ENCODE measurements around the gene JUNB. TPM values are rescaled to one million over a fixed set of nuclear protein-coding genes. Genes with fewer than 3 reads are reported as not detected.
A peak's percentile ranks its signal among the peaks of the same experiment; 100 is the strongest.

Gene JUNB
- total and polyA plus RNA-seq, 9 donors: 17.8 to 157 (median 56.5) TPM

- no peaks in the 10 kb centered on the region for H3K9me3 ChIP-seq (replicated peaks; ENCODE audit: control insufficient read depth, low read depth, low read length)
- H3K4me1 ChIP-seq (ENCODE audit: control insufficient read depth, insufficient read depth, low read length): peaks cover 82% of the 10 kb centered on the region
- no peaks in the 10 kb centered on the region for H3K36me3 ChIP-seq (ENCODE audit: control insufficient read depth, insufficient read depth, low read length)
- under 1% methylated on average over 74 of the region's 88 CpGs for WGBS (ENCODE audit: insufficient coverage)
- H3K27ac ChIP-seq (ENCODE audit: low read length): peak overlapping the region; percentile 90
- H3K4me3 ChIP-seq (ENCODE audit: low read length): peak overlapping the region; percentile 56
- H3K27me3 ChIP-seq (ENCODE audit: control insufficient read depth, insufficient read depth, low read length): no peaks in the 10 kb centered on the region
- peak; percentile 94 for DNase-seq
Observed at GRCh38 chr19:12782424-12783290, 8.6 kb upstream of the JUNB start.

GRCh38 chr19:12783291-12783848, 7.9 kb upstream of the JUNB start:
- no peaks in the 10 kb centered on the region for H3K27me3 ChIP-seq (ENCODE audit: control insufficient read depth, insufficient read depth, low read length)
- H3K27ac ChIP-seq (ENCODE audit: low read length): peak overlapping the region; percentile 90
- WGBS (ENCODE audit: insufficient coverage): 20% methylated on average over 3 of the region's 16 CpGs
- H3K9me3 ChIP-seq (replicated peaks; ENCODE audit: control insufficient read depth, low read depth, low read length): no peaks in the 10 kb centered on the region
- H3K4me1 ChIP-seq (ENCODE audit: control insufficient read depth, insufficient read depth, low read length): peaks cover 81% of the 10 kb centered on the region
- peak overlapping the region; percentile 56 for H3K4me3 ChIP-seq (ENCODE audit: low read length)
- H3K36me3 ChIP-seq (ENCODE audit: control insufficient read depth, insufficient read depth, low read length): no peaks in the 10 kb centered on the region
- DNase-seq: no peak

GRCh38 chr19:12783849-12784393, 7.4 kb upstream of the JUNB start:
- no peaks in the 10 kb centered on the region for H3K9me3 ChIP-seq (replicated peaks; ENCODE audit: control insufficient read depth, low read depth, low read length)
- H3K27me3 ChIP-seq (ENCODE audit: control insufficient read depth, insufficient read depth, low read length): no peaks in the 10 kb centered on the region
- 7% methylated on average over 10 of the region's 19 CpGs for WGBS (ENCODE audit: insufficient coverage)
- H3K4me1 ChIP-seq (ENCODE audit: control insufficient read depth, insufficient read depth, low read length): peaks cover 81% of the 10 kb centered on the region
- DNase-seq: no peak
- H3K27ac ChIP-seq (ENCODE audit: low read length): peak overlapping the region; percentile 90
- H3K4me3 ChIP-seq (ENCODE audit: low read length): no peak overlapping the region
- H3K36me3 ChIP-seq (ENCODE audit: control insufficient read depth, insufficient read depth, low read length): no peaks in the 10 kb centered on the region

- no peak overlapping the region for H3K4me3 ChIP-seq (ENCODE audit: low read length)
- H3K9me3 ChIP-seq (replicated peaks; ENCODE audit: control insufficient read depth, low read depth, low read length): no peaks in the 10 kb centered on the region
- H3K4me1 ChIP-seq (ENCODE audit: control insufficient read depth, insufficient read depth, low read length): peaks cover 81% of the 10 kb centered on the region
- H3K27ac ChIP-seq (ENCODE audit: low read length): peak overlapping the region; percentile 90
- 60% methylated on average over 1 of the region's 10 CpGs for WGBS (ENCODE audit: insufficient coverage)
- no peak for DNase-seq
- H3K27me3 ChIP-seq (ENCODE audit: control insufficient read depth, insufficient read depth, low read length): no peaks in the 10 kb centered on the region
- no peaks in the 10 kb centered on the region for H3K36me3 ChIP-seq (ENCODE audit: control insufficient read depth, insufficient read depth, low read length)
Observed at GRCh38 chr19:12784394-12784870, 6.9 kb upstream of the JUNB start.

GRCh38 chr19:12784871-12785430, 6.3 kb upstream of the JUNB start:
- no peaks in the 10 kb centered on the region for H3K27me3 ChIP-seq (ENCODE audit: control insufficient read depth, insufficient read depth, low read length)
- no peaks in the 10 kb centered on the region for H3K9me3 ChIP-seq (replicated peaks; ENCODE audit: control insufficient read depth, low read depth, low read length)
- peaks cover 79% of the 10 kb centered on the region for H3K4me1 ChIP-seq (ENCODE audit: control insufficient read depth, insufficient read depth, low read length)
- H3K36me3 ChIP-seq (ENCODE audit: control insufficient read depth, insufficient read depth, low read length): no peaks in the 10 kb centered on the region
- peak overlapping the region; percentile 90 for H3K27ac ChIP-seq (ENCODE audit: low read length)
- H3K4me3 ChIP-seq (ENCODE audit: low read length): no peak overlapping the region
- WGBS (ENCODE audit: insufficient coverage): 29% methylated on average over 5 of the region's 5 CpGs
- DNase-seq: peak; percentile 71

- Histone ChIP-seq H3K27ac (ENCODE audit: low read length) (peak overlapping the region; percentile 90), H3K4me3 (ENCODE audit: low read length) (no peak overlapping the region), H3K27me3 (ENCODE audit: control insufficient read depth, insufficient read depth, low read length) (no peaks in the 10 kb centered on the region), H3K4me1 (ENCODE audit: control insufficient read depth, insufficient read depth, low read length) (peaks cover 82% of the 10 kb centered on the region), H3K9me3 (replicated peaks; ENCODE audit: control insufficient read depth, low read depth, low read length) (no peaks in the 10 kb centered on the region), H3K36me3 (ENCODE audit: control insufficient read depth, insufficient read depth, low read length) (no peaks in the 10 kb centered on the region)
- 62% methylated on average over 4 of the region's 4 CpGs for WGBS (ENCODE audit: insufficient coverage)
- no peak for DNase-seq
Observed at GRCh38 chr19:12785431-12786031, 5.8 kb upstream of the JUNB start.

GRCh38 chr19:12786141-12786870, 5.0 kb upstream of the JUNB start:
- Histone ChIP-seq H3K4me3 (ENCODE audit: low read length) (no peak overlapping the region), H3K27ac (ENCODE audit: low read length) (peak overlapping the region; percentile 90), H3K9me3 (replicated peaks; ENCODE audit: control insufficient read depth, low read depth, low read length) (no peaks in the 10 kb centered on the region), H3K4me1 (ENCODE audit: control insufficient read depth, insufficient read depth, low read length) (peaks cover 88% of the 10 kb centered on the region), H3K36me3 (ENCODE audit: control insufficient read depth, insufficient read depth, low read length) (no peaks in the 10 kb centered on the region), H3K27me3 (ENCODE audit: control insufficient read depth, insufficient read depth, low read length) (no peaks in the 10 kb centered on the region)
- WGBS (ENCODE audit: insufficient coverage): 53% methylated on average over 9 of the region's 18 CpGs
- peak; percentile 81 for DNase-seq

- Histone ChIP-seq H3K4me3 (ENCODE audit: low read length) (no peak overlapping the region), H3K27ac (ENCODE audit: low read length) (peak overlapping the region; percentile 90), H3K36me3 (ENCODE audit: control insufficient read depth, insufficient read depth, low read length) (no peaks in the 10 kb centered on the region), H3K27me3 (ENCODE audit: control insufficient read depth, insufficient read depth, low read length) (no peaks in the 10 kb centered on the region), H3K4me1 (ENCODE audit: control insufficient read depth, insufficient read depth, low read length) (peaks cover 85% of the 10 kb centered on the region), H3K9me3 (replicated peaks; ENCODE audit: control insufficient read depth, low read depth, low read length) (no peaks in the 10 kb centered on the region)
- 100% methylated on average over 2 of the region's 3 CpGs for WGBS (ENCODE audit: insufficient coverage)
- DNase-seq: no peak
Observed at GRCh38 chr19:12786952-12787351, 4.3 kb upstream of the JUNB start.

GRCh38 chr19:12787458-12787857, 3.8 kb upstream of the JUNB start:
- H3K36me3 ChIP-seq (ENCODE audit: control insufficient read depth, insufficient read depth, low read length): no peaks in the 10 kb centered on the region
- no peak overlapping the region for H3K4me3 ChIP-seq (ENCODE audit: low read length)
- H3K27me3 ChIP-seq (ENCODE audit: control insufficient read depth, insufficient read depth, low read length): no peaks in the 10 kb centered on the region
- no peak for DNase-seq
- H3K9me3 ChIP-seq (replicated peaks; ENCODE audit: control insufficient read depth, low read depth, low read length): no peaks in the 10 kb centered on the region
- WGBS (ENCODE audit: insufficient coverage): 83% methylated on average over 4 of the region's 10 CpGs
- H3K4me1 ChIP-seq (ENCODE audit: control insufficient read depth, insufficient read depth, low read length): peaks cover 80% of the 10 kb centered on the region
- H3K27ac ChIP-seq (ENCODE audit: low read length): peak overlapping the region; percentile 90

Data from muscle of leg (tissue), 11 donors.